ENCODE results near the gene SEC24D.
A peak's percentile ranks its signal among the peaks of the same experiment; 100 is the strongest.
"Not testable (repeated sequence)": the region's sequence is repeated elsewhere in the genome, so short reads cannot be mapped to it uniquely, and the experiment has no call there.

Gene SEC24D, protein sequence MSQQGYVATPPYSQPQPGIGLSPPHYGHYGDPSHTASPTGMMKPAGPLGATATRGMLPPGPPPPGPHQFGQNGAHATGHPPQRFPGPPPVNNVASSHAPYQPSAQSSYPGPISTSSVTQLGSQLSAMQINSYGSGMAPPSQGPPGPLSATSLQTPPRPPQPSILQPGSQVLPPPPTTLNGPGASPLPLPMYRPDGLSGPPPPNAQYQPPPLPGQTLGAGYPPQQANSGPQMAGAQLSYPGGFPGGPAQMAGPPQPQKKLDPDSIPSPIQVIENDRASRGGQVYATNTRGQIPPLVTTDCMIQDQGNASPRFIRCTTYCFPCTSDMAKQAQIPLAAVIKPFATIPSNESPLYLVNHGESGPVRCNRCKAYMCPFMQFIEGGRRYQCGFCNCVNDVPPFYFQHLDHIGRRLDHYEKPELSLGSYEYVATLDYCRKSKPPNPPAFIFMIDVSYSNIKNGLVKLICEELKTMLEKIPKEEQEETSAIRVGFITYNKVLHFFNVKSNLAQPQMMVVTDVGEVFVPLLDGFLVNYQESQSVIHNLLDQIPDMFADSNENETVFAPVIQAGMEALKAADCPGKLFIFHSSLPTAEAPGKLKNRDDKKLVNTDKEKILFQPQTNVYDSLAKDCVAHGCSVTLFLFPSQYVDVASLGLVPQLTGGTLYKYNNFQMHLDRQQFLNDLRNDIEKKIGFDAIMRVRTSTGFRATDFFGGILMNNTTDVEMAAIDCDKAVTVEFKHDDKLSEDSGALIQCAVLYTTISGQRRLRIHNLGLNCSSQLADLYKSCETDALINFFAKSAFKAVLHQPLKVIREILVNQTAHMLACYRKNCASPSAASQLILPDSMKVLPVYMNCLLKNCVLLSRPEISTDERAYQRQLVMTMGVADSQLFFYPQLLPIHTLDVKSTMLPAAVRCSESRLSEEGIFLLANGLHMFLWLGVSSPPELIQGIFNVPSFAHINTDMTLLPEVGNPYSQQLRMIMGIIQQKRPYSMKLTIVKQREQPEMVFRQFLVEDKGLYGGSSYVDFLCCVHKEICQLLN

DNA sequence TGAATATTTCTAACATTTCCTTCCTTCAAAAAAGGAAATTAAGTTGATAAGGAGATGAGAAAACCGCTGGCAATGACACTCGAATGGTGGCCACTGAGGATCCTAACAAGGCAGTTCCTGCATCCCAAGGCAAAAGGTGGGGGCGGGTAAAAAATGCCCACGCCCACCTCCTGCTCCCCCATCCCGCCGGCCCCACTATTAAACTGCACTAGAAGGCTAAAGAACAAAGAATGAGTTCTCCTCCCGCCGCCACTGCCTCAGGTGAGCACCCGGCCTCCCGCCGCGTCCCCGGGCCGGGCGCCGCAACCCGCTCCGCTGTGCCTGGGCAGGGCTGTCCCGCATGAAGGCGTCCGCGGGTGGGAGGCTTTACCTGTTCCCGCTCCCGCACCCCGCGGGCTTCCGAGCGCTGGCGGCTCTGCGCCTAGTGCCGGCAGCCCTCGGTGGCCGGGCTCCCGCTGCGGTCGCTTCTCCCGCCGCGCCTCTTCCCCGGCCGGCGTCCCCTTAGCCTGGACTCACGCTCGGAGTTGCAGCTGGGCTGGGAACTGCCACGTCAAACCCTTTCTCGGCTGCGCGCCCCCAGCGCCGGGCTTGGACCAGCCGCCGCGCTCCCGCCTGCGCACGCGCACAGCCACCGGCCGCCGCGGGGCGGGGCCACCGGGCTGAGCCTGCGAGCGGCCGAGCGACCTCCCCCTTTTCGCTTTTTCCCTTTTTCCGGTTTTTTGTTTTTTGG, at the start of gene SEC24D:
Gene SEC24D (minus strand): TSS at position 556 of the 730 bp plus-strand sequence. CDS start 2,430 bp downstream, outside the sequence.
- no peak for DNase-seq (ENCODE audit: low read depth)

DNA sequence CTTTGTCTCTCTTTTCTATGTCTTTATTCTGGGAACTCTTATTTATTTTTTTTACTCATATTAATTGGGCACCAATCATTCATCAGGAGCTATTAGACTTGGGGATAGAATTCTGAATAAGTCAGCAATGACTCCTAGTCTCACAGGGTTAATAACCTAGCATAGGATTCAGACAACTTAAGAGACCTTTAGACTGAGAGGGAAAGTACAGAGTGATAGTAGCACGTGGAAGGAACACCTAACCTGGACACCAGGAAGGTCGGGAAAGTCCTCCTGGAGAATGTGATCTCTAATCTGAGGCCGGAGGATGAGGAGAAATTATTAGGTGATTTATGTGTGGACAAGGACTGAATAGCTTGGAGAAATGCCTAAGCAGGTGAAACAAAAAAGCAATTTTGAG, 48.8 kb upstream of the SEC24D start:
- no peak for DNase-seq (ENCODE audit: low read depth)

DNA sequence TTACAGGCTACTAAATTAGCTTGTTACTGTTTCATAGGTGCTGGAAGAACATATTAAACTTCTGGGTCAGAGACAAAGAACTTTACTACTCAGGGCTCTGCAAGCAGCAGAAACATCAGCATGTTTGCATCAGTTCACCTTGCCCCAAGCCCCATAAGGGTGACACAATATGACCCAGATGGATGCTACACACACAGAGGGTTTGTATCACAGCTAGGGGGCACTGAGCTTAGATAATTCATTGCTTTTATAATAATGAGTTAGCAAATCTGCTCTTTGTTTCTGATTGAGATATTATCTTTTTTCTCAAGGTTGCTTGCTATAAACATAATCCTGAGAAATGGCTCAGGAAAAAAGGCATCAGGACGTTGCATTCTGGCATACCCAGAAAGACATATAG, 47.9 kb upstream of the SEC24D start:
- DNase-seq (ENCODE audit: low read depth): no peak

DNA sequence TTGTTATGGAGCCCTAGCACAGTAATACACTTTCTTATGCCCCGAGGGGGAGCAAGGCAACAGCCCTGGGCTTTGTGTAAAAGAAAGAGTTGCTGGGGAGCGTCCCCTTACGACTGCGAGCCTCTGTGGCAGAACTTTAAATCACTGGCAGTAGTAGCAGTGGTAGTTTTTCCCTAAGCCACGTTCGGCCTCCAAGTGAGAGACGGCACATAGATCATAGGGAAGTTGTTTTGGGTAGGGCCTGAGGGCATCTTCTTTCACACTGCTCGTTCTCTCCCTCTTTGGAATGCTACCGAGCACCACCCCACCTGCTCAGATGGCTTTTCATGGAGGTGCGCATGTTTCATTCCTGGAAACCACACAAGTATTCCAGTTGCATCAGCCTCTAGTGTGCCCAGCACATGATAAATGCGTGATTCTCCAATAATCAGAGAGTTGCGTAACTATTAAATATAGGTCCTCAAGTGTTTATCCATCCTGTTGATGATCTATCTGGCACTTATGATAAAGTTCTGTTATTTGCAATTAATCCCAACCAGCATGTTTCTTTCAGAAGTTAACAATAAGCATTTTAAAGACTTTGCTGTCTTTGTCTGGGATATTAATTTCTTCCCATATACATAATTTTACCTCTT, 45.7 kb upstream of the SEC24D start:
- no peak for DNase-seq (ENCODE audit: low read depth)

DNA sequence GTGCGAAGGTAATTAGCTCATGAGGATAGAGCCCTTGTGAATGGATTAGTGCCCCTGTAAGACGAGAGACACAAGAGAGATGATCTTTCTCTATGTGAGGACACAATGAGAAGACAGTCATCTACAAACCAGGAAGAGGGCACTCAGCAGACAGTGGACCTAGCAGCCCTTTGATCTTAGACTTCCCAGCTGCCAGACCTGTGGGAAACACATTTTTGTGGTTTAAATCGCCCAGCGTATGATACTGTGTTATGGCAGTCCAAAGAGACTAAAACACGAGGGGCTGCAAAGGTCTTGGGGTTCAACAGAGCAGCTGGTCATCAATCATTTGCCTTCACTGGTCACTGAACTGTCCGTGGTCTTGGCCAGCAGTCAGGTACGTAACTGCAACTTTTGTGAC, 43.5 kb upstream of the SEC24D start:
- no peak for DNase-seq (ENCODE audit: low read depth)

DNA sequence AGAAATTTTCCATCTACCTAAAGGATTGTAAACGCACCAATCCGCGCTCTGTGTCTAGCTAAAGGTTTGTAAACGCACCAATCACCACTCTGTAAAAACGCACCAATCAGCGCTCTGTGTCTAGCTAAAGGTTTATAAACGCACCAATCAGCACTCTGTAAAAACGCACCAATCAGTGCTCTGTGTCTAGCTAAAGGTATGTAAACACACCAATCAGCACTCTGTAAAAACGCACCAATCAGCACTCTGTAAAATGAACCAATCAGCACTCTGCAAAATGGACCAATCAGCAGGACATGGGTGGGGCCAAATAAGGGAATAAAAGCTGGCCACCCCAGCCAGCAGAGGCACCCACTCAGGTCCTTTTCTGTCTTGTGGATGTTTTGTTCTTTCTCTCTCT, 42.6 kb upstream of the SEC24D start:
- DNase-seq (ENCODE audit: low read depth): not testable (repeated sequence)

DNA sequence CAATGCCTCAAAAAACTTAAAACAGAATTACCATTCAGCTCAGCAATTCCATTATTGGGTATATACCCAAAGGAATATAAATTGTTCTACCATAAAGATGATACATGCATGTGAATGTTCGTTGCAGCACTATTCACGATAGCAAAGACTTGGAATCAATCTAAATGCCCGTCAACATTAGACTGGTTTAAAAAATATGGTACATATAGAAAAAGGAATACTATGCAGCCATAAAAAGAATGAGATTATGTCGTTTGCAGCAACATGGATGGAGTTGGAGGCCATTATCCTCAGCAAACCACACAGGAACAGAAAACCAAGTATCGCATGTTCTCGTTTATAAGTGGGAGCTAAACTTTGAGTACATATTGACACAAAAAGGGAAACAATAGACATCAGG, 41.9 kb upstream of the SEC24D start:
- DNase-seq (ENCODE audit: low read depth): no peak

DNA sequence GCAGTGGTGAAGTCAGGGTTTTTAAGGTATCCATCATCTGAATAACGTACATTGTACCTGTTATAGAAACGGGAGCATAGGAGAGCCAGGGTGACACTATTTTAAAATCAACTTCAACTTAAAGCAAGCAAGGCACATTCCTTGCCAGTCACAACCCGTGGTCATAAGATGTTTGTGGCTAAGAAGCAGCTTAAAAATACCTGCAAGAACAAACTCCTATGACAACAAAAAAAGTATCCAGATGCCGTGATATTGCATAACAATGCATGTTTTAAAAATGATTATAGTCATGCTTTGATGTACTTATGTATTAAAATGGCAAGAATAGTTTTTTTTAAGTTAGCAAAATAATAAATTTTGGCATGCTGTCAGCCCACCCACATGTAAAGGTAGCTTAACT, 36.3 kb upstream of the SEC24D start:
- no peak for DNase-seq (ENCODE audit: low read depth)

DNA sequence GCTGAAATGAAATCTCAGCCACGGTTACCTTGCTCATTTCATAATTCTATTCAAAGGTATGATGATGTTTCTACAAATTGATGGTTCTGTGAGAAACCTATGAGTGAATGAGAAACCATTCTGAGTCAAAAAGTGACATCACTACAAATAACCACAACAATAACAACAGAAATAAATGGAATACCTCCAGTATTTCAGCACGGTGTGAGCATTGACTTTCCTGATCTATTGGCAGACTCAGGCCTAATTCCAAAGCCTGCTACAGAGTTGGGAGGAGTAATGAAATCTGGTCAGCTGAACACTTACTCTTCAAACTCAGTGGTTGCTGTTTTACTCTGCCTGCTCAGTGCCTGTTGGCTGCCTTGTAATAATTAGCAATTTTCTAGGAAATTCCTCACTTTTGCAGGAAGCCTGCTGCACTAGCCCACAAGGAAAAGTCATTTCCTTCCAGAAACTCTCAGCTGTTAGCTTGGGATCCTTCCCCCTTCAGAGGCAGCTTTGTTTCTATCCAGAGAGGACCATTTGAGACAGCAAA, 33.9 kb upstream of the SEC24D start:
- peak; percentile 23 for DNase-seq (ENCODE audit: low read depth)

DNA sequence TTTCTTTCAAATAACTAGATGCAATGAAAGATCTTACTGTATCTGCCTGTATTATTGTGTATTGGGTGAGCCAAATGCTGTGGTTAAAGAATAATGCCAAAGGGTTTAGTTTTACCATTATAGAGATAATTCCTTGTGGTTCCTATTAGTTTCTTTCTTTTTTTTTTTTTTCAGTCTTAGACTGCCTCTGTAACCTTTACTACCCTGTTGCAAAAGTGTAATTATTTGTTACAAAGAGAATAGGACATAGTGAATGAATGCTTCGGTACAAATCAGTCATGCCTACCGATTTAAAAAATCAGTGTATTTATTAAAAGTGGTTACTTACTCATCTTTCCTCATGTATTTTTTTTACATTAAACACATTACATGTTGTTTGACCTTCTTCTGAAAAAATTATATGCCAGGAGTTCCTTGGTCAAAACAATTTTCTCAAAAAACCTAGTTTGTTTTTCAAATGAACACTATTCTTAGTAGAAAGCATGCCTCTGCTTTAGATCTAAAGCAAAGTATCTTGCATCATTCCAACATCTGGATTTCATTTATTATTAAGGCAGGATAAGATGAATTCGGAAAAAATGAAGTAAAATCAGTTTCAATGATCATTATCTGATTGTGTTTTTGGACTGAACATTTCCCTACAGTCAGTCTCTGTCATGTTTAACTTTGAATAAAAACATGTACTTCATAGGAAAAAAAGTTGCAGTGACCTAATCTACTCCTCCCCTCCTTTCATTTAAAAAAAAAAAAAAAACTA, 31.6 kb upstream of the SEC24D start:
- DNase-seq (ENCODE audit: low read depth): no peak

DNA sequence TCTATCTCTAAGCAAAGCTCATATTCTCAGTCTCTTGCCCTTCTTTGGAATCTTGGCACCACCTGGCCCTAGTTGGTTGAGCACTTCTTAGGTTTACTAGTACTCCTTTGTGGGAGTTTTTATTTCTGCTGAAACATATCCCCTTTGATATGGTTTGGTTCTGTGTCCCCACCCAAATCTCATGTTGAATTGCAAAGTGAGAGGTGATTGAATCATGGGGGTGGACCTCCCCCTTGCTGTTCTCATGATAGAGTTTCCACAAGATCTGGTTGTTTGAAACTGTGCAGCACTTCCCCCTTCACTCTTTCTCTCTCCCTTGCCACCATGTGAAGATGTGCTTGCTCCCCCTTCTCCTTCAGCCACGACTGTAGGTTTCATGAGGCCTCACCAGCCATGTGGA, 30.5 kb upstream of the SEC24D start:
- no peak for DNase-seq (ENCODE audit: low read depth)

DNA sequence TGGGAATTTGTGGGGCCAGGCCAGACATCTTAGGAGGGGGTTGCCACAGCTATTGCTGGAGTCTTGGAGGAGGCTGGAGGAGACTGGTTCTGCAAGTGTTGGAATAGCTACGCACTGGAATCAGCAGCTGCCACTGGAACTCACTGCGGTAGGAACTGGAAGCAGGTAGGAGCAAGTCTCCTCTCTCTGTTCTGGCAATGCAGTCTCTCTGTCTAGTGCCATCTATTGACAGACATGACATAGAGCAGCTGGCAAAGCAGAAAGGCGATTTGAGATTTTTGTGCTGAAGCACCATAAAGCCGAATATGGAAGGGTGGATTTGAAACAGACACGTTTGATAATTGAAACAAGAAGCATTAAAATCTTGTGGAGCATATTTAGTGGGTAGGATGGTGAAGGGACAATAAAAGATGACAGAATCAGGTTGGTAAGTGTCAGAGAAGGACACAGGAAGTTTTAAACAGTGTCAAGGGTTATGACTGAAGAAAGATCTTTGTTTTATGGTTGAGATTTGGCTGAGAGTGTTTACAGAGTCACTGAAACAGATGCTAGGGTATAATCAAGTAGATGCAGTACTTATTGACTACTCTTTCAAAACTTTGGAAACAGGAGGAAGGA, 29.3 kb upstream of the SEC24D start:
- DNase-seq (ENCODE audit: low read depth): peak; percentile 36

DNA sequence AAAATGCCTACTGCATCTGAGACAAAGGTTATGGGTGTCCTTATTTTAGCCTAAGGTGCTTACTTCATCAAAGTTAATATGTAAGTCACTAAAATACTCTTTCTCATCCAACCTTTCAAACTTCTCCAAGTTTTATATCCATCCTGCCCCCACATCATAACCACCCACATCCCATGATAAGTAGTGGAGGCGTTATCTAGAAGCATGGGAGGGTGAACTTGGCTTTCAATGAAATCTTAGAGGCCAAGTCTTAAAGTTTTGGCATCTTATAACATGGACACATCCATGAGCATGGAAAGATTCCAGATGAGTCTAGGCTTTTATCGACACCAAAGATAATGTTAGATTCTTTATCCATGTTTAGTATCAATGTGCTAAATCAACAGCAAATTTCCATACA, 22.9 kb upstream of the SEC24D start:
- DNase-seq (ENCODE audit: low read depth): no peak

DNA sequence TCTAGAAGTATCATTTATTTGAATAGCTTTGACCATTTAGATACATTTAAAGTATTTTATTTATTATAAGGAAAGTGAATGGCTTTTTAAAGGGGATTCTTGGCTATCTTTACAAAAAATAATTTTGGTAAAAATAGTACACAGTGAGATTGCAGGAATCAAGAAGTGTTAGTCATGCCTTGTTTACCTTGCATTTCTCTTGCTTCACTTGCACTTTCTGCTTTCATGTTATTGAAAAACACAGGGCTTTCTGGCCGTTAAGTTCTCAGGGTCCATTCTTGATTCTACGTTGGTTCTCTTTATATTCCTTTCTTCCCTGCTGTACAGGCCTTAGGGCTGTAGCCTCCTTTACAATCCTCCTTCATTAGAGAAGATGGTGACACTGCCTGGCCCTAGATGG, 21.8 kb upstream of the SEC24D start:
- DNase-seq (ENCODE audit: low read depth): no peak

DNA sequence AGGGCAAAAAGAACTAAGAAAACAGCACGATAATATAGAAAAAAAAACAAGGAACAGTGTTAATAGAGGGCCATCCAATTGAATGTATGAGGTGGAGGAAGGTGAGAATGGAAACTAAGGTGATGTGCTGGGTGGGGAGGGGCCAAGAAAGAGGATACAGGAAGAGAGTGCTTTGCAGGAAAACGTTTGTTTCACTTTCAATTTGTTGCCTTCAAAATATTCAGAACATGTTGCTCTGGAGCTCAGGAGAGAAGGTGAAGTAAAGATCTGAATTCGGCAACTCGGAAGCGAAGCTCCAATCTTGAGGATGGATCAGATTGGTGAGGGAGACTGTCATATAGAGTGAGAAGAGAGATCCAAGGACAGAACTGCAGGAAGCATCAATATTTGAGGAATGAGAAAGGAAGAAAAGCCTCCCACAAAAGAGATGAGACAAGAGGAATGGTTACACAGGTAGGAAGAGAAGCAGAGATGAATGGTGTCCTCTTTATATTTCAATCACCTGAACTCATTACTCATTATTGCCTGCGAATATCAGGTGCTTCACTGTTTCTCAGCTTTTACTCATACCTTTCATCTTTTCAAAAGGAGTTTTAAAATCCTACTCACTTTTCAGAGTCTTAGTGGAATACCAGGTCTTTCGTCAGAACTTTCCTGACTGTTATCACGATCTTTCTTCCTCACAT, 14.7 kb upstream of the SEC24D start:
- no peak for DNase-seq (ENCODE audit: low read depth)

DNA sequence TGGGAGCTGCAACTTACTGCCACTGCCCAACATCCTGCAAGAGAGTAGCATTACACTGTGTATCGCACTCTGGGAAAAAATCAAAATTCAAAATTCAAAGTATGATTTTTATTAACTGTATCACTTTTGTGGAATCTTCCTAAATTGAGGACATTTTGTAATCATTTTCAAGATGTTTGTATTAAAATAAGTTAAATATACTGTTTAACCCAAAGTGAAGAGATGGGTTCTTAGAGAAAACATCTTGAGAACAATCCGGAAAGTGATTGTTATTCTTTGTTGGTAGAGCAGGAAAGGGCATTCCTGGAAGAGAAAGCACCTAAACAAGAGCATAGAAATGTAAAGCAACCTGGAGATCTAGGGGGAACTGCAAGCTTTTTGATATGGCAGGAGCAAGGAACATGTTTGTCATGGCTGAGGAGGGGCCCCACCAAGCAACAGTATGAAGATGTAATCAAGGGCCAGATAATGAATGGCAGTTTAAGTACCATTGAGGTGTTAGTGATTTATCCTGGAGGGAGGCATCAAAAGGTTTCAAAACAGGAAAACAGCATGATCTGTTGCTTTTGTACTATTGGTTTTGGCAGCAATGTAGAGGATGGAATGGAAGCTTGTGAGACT, 14.1 kb upstream of the SEC24D start:
- no peak for DNase-seq (ENCODE audit: low read depth)

DNA sequence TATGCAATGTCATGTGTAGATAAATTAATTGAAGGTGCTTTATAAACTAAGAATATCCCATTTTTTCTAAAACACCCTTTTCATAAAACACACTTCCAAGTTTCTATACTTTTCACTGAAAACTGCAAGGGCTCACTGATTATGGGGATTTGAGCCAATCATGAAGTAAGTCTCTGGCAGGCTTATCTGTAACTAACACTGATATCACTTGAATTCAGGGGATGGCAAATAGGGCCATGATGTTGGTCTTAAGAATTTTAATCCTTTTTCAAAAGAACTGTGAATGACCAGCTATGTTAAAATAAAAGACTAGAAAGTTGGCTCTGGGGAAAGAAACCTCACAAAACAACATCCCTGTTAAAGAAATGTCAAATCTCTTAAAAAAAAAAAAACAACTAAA, 13.0 kb upstream of the SEC24D start:
- no peak for DNase-seq (ENCODE audit: low read depth)

DNA sequence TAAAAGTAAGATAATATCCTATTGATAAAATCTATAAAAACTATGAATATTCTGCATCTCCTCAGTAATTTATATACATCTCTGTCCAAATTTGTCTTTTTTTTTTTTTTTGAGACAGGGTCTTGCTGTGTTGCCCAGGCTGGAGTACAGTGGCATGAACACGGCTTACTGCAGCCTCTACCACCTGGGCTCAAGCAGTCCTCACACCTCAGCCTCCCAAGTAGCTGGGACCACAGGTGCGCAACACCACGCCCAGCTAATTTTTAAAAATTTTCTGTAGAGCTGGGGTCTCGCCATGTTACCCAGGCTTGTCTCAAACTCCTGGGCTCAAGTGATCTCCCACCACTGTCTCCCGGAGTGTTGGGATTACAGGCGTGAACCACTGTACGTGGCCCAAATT, 12.3 kb upstream of the SEC24D start:
- no peak for DNase-seq (ENCODE audit: low read depth)

DNA sequence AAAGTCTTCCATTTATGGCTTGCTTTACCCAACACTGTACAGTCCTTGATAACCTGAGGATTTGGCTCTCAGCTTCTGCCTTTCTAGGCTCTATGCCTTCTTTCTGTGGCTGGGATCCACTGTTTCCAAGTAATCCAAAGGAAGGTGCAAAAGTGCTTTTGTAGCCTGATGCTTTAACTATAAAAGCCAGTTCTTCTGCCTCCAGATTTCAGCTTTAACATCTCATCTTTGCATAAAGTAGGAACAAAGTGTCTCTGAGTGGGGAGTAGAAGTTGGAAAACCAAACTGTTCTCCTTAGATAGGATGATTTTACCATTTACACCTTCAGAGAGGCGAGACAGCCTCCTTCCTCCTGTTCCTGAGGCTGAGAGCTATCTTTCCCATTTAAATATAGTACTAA, 11.1 kb upstream of the SEC24D start:
- no peak for DNase-seq (ENCODE audit: low read depth)
